ENCODE results near the gene TEX10. TPM values are rescaled to one million over a fixed set of nuclear protein-coding genes. Genes with fewer than 3 reads are reported as not detected.
A peak's percentile ranks its signal among the peaks of the same experiment; 100 is the strongest.

The TEX10 gene
- polyA plus RNA-seq, 2 of the 4 experiments (the other 2 are of a cell fraction), result 22.1 to 37.0 TPM

DNA sequence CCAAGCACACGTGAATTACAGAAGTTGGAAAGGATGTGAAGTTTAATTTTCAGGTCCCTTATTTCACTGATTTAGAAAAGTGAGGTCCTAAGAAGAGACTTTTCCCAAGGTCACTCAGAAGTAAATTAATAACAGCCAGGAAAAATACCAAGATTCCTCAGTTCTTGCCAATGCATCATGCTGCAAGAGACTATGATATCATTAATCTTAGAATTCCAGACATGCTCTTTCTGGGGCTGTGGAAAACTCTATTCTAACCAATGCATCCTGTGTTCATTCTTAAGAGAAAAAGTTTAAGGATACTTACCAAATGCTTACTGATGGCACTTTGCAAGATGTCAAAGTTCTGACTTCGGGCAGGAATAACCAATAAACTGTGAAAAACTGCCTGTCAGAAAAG, 42.8 kb downstream of the TEX10 start:
- Histone ChIP-seq H3K4me1 (no peaks in the 10 kb centered on the region), H3K4me2 (no peak overlapping the region), H3K27ac (no peak overlapping the region), H3K4me3 (no peak overlapping the region), H3K9me3 (peaks cover 15% of the 10 kb centered on the region)
- WGBS (ENCODE audit: missing lambda C conversion rate), result 95% methylated on average over 2 of the region's 2 CpGs
- no peak for DNase-seq (ENCODE audit: low read depth in 1 of 2, low spot score in 1 of 2)
- ATAC-seq, result no peak
- ChIA-PET POLR2A (no interaction called here), CTCF (no interaction called here)
- no peak for FAIRE-seq
- no peak for TF ChIP-seq RAD21 (conservative IDR thresholded peaks at IDR 0.05 in 1 of 2, IDR thresholded peaks at IDR 0.05 in 1 of 2)
- no peak for TF ChIP-seq CEBPB (IDR thresholded peaks at IDR 0.05)

GRCh38 chr9:100308965-100309564, 43.7 kb downstream of the TEX10 start:
- no peak overlapping the region for H3K4me3 ChIP-seq
- H3K27ac ChIP-seq, result no peak overlapping the region
- FAIRE-seq (no peak), ATAC-seq (peak in 1 of 2 experiments; percentile 34; a peak in 1 of 6 replicates), DNase-seq (ENCODE audit: low read depth in 1 of 2, low spot score in 1 of 2) (no peak)
- H3K4me2 ChIP-seq, result no peak overlapping the region
- H3K9me3 ChIP-seq, result peaks cover 15% of the 10 kb centered on the region
- no peaks in the 10 kb centered on the region for H3K4me1 ChIP-seq
- TF ChIP-seq ZSCAN20 (CRISPR knock-in tag; IDR thresholded peaks at IDR 0.05) (no peak), POLR2AphosphoS2 (conservative IDR thresholded peaks at IDR 0.05; ENCODE audit: low read length) (no peak)
- ChIA-PET CTCF (no interaction called here), POLR2A (no interaction called here)
- 85% methylated on average over 1 of the region's 1 CpG for WGBS (ENCODE audit: missing lambda C conversion rate)

GRCh38 chr9:100307080-100307479, 45.7 kb downstream of the TEX10 start:
- Histone ChIP-seq H3K9me3 (peaks cover 8% of the 10 kb centered on the region), H3K4me1 (no peaks in the 10 kb centered on the region), H3K4me3 (no peak overlapping the region), H3K27ac (no peak overlapping the region), H3K4me2 (no peak overlapping the region)
- no peak for FAIRE-seq
- no peak for DNase-seq (ENCODE audit: low read depth in 1 of 2, low spot score in 1 of 2)
- ATAC-seq, result no peak
- TF ChIP-seq CHD4 (IDR thresholded peaks at IDR 0.05; ENCODE audit: borderline replicate concordance) (no peak), E2F6 (IDR thresholded peaks at IDR 0.05; ENCODE audit: borderline replicate concordance, low read depth) (no peak), BCL3 (IDR thresholded peaks at IDR 0.05) (no peak), EHF (CRISPR knock-in tag; IDR thresholded peaks at IDR 0.05) (no peak), KDM1A (IDR thresholded peaks at IDR 0.05; ENCODE audit: low read depth) (no peak), RARB (CRISPR knock-in tag; IDR thresholded peaks at IDR 0.05) (no peak), HOXB5 (CRISPR knock-in tag; IDR thresholded peaks at IDR 0.05) (no peak), HMGXB4 (CRISPR knock-in tag; IDR thresholded peaks at IDR 0.05; ENCODE audit: borderline replicate concordance) (no peak), MAZ (IDR thresholded peaks at IDR 0.05; ENCODE audit: borderline replicate concordance, low read depth, low read length) (no peak)
- ChIA-PET POLR2A (no interaction called here), CTCF (interaction anchor here (0.8 kb wide), 1 partner anchor 11 kb away, joined by 3 read pairs; no protein-coding TSS in a partner anchor)
- WGBS (ENCODE audit: missing lambda C conversion rate), result 83% methylated on average over 2 of the region's 2 CpGs

- ChIA-PET POLR2A (no interaction called here), CTCF (interaction anchor here (1.1 kb wide), 1 partner anchor 18 kb away, joined by 3 read pairs; no protein-coding TSS in a partner anchor)
- Histone ChIP-seq H3K4me1 (no peaks in the 10 kb centered on the region), H3K4me3 (no peak overlapping the region), H3K4me2 (no peak overlapping the region), H3K27ac (no peak overlapping the region), H3K9me3 (peaks cover 8% of the 10 kb centered on the region)
- FAIRE-seq, result no peak
- 100% methylated on average over 1 of the region's 1 CpG for WGBS (ENCODE audit: missing lambda C conversion rate)
- TF ChIP-seq NR3C1 (IDR thresholded peaks at IDR 0.05), result no peak
- TF ChIP-seq ZNF302 (CRISPR knock-in tag; IDR thresholded peaks at IDR 0.05), result no peak
- no peak for TF ChIP-seq RAD21 (conservative IDR thresholded peaks at IDR 0.05 in 1 of 2, IDR thresholded peaks at IDR 0.05 in 1 of 2)
- no peak for TF ChIP-seq CBX2 (IDR thresholded peaks at IDR 0.05; ENCODE audit: borderline replicate concordance, low read depth)
- TF ChIP-seq RARB (CRISPR knock-in tag; IDR thresholded peaks at IDR 0.05), result no peak
- no peak for TF ChIP-seq MAFK (IDR thresholded peaks at IDR 0.05; ENCODE audit: partially characterized antibody)
- TF ChIP-seq FOSB (CRISPR knock-in tag; IDR thresholded peaks at IDR 0.05), result no peak
- TF ChIP-seq CHD2 (IDR thresholded peaks at IDR 0.05; ENCODE audit: low read length, partially characterized antibody), result no peak
- ATAC-seq, result no peak
- no peak for DNase-seq (ENCODE audit: low read depth in 1 of 2, low spot score in 1 of 2)
Observed at GRCh38 chr9:100306283-100306682, 46.5 kb downstream of the TEX10 start.
